Left ventricle myocardium superior (tissue), 1 donor: Measurements from ENCODE around the gene CD79A. TPM values are rescaled to one million over a fixed set of nuclear protein-coding genes. Genes with fewer than 3 reads are reported as not detected.
"Not testable (repeated sequence)": the region's sequence is repeated elsewhere in the genome, so short reads cannot be mapped to it uniquely, and the experiment has no call there.

Experiments used
- ATAC-seq: fragments of 200-7000 bp; cut with Tn5 transposase; one replicate; pipeline ENCODE4 v1.9.1; 2020; ENCODE audit warnings: mild to moderate bottlenecking, moderate library complexity
- DNase-seq: peaks from one replicate; pipeline ENCODE4 v3.0.0-alpha.2; 2020
- intact Hi-C: fragments of 100-400 bp; cut with micrococcal nuclease; formaldehyde crosslinking; loops from one replicate; pipeline ENCODE4 v1.11.0; 2022
- total RNA-seq: library from RNA; stranded (reverse); fragmentation: NEBNext Ultra II Directional; extraction: Animal tissue kit (Norgen Biotek cat#: 25700); gene quantifications from one replicate; pipeline ENCODE4 v1.2.1, GENCODE V29; 2021
- donor health status: DM: no; HTN: yes; CAD: no; lungs with severe emphysema.

The CD79A gene
- total RNA-seq, 1 donor from 2014 or later = not detected

GRCh38 chr19:41913538-41914423 is 36.7 kb downstream of the CD79A start:
- no peak for DNase-seq
- intact Hi-C loops = no loop called here
- ATAC-seq = no peak

DNA sequence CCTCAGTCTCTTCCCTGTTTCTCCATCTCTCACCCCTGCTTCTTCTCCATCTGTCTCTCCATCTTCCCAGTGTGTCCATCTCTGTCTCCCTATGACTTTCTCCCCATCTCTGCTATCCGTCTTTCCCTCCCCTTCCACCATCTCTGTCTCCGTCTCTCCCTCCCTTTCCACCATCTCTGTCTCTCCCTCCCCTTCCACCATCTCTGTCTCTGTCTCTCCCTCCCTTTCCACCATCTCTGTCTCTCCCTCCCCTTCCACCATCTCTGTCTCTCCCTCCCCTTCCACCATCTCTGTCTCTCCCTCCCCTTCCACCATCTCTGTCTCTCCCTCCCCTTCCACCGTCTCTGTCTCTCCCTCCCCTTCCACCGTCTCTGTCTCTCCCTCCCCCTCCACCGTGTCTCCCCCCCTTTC is 37.4 kb downstream of the CD79A start:
- ATAC-seq, DNase-seq, intact Hi-C loops: not testable (repeated sequence)

DNA sequence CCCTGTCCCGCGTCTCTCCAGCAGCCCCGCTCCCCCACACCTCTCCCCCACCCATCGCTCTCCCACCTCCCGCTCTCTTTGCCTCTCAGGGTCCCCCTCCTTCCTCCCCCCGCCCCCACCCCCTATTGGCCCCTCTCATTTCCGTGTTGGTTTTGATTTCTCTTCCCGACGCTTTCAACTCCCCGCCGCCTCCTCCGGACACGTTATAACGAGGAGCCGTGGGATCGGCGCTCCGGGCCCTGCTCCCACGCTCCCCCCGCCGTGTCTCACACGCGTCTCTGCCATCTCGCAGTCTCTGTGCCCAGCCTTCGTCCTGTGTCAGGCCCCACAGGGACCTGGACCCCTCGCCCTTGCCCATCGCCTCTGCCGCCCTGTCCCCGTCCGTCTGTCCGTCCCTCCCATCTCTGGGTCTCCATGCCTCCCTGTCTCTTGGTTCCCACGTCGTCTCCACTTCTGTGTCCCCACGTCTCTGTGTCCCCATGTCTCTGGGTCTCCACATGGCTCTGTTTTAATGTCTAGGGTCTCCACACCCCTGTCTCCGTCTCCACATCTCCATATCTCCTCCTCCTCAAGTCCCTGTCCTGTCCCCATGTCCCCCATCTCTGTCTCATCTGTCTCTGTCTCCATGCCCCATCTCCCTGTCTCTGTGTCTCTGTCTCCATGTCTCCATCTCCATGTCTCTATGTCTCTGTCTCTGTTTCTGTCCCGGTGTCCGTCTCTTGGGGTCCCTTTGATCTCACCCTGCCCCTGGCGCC is 38.1 kb downstream of the CD79A start:
- no peak for DNase-seq
- intact Hi-C loops = no loop called here
- no peak for ATAC-seq

DNA sequence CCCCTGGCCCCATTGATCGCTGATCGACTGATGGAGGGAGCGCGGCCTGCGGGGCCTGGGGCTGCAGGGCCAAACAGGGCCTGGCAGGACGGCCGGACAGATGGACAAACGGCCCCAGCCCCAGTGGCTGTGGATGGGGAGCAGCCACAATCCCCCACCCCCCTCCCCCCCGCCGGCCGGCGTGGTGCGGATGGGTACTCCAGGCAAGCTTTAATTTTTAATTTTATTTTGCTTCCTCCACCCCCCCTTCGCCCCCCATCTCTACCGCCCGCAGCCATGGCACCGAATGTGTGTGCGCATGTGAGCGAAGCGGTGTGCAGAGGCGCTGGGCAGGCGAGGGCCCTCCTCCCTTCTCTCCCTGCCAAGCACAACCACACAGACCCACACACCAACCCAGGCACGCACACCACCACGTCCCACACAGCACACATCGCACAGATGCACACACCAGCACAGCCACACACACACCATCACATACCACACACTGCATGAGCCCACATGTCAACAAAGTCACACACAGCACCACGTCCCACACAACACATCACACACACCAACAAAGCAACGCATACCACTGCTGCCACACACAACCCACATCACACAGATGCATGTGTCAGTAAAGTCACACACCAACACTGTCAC is 38.8 kb downstream of the CD79A start:
- ATAC-seq (no peak), DNase-seq (no peak)
- intact Hi-C loops = no loop called here

- ATAC-seq (no peak), DNase-seq (no peak)
- intact Hi-C loops = no loop called here
Observed at GRCh38 chr19:41917676-41918075, 40.6 kb downstream of the CD79A start.

- ATAC-seq (no peak), DNase-seq (no peak)
- intact Hi-C loops = no loop called here
Observed at GRCh38 chr19:41918095-41918494, 41.0 kb downstream of the CD79A start.

DNA sequence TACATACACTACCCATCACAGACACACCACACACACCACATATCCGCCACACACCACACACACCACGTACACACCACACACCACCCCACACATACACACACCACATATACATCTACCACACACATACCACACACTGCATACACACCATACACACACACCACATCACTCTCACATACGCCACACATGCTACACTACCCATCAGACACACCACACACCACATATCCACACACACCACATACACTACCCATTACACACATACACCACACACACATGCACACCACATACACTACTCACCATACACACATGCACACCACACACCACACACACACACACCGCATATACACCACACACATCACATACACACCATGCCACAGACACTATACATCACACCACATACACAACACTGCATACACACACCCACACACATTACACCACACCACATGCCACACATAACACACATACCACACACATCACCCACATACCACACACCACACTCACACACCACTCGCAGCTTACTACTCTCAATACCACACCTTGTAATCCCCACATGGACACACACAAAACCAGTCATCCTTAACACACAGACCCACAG is 41.7 kb downstream of the CD79A start:
- DNase-seq (no peak), ATAC-seq (no peak)
- intact Hi-C loops = no loop called here

DNA sequence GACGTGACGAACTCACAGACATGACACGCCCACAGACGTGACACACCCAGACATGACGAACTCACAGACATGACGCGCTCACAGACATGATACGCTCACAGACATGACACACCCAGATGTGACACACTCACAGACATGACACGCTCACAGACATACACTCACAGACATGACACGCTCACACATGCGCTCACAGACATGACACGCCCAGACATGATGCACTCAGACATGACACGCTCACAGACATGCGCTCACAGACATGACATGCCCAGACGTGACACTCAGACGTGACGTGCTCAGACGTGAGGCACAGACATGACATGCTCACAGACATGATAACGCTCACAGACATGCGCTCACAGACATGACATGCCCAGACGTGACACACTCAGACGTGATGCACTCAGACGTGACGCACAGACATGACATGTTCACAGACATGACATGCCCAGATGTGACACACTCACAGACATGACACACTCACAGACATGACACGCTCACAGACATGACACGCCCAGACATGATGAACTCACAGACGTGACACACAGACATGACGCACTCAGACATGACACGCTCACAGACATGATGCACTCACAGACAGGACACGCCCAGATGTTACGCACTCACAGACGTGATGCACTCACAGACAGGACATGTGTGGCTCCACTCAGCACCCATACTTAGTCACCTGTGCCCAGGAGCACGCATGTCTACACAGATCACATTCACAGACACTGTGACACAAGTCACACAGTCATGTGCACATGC is 43.1 kb downstream of the CD79A start:
- DNase-seq (no peak), ATAC-seq (no peak)
- intact Hi-C loops = no loop called here

GRCh38 chr19:41920882-41921576 is 44.0 kb downstream of the CD79A start:
- intact Hi-C loops = no loop called here
- ATAC-seq = no peak
- no peak for DNase-seq

DNA sequence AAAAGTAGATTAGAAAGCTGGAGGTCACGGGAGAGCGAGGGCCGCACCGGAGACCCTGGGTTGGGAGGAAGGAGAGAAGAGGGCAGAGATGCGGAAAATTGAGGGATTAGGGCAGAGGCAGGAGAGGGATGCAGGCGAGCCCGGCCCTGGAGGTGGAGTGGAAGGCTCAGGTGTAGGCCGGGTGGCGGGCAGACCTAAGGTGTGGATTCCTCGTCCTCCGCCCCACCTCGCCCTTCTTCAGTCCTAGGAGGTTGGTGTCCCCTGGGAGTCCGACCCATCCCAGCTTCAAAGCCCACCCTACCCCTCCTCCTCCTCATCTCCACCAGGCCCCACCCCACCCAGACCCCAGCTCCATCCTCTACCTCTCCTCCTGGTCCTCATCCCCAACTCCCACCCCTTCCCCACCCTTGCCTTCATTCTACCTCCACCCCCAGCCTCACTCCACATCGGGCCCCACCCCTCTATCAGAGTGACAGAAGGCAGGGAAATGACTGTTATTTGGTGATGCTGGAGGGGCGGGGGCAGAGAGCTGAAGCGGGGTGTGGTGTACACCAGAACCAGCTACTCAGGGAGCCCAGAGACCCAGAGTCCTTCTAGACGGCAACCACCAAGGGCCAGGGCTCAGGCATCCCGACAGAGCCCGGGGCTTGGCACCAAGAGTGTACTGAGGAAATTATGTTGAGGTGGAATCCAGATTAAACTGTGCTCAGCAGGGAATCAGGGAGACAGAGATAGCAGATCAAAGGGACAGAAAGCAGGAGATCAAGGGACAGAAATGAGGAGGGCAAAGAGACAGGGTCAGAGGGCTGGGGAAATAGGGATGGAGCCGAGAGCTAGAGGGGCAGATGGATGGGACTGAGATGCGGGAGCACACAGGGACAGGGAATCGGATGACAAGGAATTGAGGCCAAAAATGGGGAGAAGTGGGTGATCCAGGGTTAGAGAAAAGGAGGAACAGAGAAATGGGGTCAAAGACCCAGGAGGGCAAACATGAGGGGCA is 44.8 kb downstream of the CD79A start:
- ATAC-seq = no peak
- no peak for DNase-seq
- intact Hi-C loops = no loop called here

DNA sequence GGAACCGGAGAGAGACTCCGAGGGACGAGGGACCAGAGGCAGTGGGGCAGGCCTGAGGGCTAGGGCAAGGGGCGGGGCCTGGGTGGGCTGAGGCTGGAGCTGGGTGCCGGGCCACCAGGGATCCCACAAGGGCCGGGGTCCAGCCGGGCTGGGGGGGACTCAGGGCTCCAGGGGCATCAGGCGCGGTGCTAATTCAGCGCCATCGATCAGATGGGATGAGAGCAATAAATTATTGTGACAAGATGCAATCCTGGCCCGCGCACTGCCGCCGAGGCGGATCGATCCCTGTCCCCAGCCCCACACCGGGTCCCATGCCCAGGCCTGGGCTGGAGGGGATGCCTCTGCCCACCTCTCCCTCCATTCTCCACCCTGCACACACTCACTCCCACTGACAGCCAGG is 45.5 kb downstream of the CD79A start:
- no peak for ATAC-seq
- DNase-seq = no peak
- intact Hi-C loops = no loop called here

- intact Hi-C loops = no loop called here
- DNase-seq (no peak), ATAC-seq (no peak)
Observed at GRCh38 chr19:41923045-41923788, 46.1 kb downstream of the CD79A start.

DNA sequence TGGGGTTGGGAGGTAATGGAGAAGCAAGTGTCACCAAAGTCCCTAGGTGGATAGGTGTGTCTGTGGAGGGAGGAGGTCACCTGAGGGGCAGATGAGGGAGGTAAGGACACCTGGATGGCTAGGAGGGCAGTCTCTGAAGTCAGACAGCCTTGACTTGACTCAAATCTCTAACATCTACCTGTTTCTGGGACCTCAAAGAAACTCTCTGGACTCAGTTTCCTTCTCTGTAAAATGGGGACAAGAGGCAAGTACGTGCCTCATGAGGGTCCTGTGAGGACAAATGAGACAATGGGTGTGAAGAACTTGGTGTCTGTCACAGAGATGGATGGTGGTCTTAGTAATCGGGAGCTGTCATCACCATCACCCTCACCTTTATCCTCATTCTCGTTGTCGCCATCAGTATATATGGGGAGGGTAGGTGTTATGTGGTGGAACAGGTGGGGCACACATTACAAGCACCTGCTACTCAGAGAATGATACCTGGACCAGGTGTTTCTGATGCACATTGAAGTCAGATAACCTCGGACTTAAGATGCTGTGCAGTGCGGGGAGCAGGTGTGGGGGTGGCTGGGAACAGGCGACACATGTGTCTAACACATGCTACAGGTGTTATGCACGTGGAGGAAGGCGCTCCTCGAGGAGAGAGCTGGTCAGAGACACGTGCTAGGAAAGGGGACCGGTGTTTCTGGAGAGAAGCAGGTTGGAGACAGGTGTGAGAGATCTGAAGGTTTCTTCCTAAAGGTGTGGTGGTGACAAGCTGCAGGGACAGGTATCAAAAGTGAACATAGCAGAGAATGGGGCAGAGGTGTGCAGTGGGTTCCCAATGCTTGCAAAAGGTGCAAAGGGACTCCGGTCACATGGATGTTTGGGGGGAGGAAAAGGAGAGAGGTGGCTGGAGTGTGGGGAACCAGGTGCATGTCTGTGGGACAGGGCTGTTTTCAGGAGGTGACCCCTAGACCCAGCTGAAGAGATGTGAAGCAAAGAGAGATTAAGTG is 47.4 kb downstream of the CD79A start:
- ATAC-seq (no peak), DNase-seq (no peak)
- intact Hi-C loops = no loop called here

- no peak for DNase-seq
- ATAC-seq = no peak
- intact Hi-C loops = no loop called here
Observed at GRCh38 chr19:41925208-41926003, 48.3 kb downstream of the CD79A start.
